ENCODE measurements around the gene MRPS27.

MRPS27 gene

GRCh38 chr5:72210888-72211678 lies 109.0 kb downstream of the MRPS27 start:
- no peak overlapping the region for H3K4me3 ChIP-seq (replicated peaks; ENCODE audit: insufficient read depth, low read length)
- DNase-seq (ENCODE audit: low read depth in 1 of 2, low spot score in 1 of 2): no peak
- H3K27ac ChIP-seq (replicated peaks): no peak overlapping the region
- TF ChIP-seq SPI1 (IDR thresholded peaks at IDR 0.05; ENCODE audit: borderline replicate concordance, low read depth): no peak
- H3K27me3 ChIP-seq (ENCODE audit: insufficient read depth, poor library complexity, severe bottlenecking): no peaks in the 10 kb centered on the region

DNA sequence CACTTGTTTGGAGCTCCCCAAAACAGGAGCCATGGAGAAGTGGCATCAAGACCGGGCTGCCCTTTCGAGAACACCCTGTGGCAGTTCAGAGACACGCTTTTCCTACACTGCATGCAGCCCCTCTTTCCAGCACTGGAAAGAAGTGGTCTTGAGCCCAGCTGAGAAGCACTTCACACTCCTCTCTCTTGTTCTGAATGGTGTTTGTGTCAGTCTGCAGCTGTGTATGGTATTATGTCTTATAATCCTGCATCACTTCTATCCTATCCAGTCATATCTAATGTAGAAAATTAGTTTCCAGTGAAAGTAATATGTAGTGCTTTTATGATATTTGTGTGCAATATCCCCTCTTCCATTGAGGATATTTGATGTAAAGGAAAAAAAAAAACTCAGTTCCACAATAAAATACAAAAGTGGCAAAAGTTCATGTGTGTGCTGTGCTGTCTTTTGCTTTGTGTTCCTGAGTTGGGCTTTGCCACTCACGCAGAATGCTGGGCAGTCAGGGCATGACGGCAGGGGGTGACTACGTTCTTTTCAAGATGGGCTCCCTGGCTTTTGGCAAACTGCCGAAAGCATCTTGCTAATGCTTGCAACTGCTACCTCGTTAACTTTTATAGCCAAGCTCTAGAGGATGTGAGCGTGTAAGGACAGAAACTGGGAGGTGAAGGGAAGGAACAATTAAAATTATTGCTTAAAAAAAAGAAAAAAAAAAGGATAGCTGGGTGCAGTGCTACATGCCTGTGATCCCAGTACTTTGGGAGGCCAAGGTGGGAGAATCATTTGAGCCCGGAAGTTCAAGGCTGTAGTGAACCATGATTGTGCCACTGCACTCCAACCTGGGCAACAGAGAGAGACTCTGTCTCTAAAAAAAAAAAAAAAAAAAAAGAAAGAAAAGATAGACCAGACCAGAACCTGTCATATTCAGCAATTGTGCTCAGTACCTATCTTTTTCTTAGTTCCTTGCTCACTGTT lies 110.6 kb downstream of the MRPS27 start:
- no peak overlapping the region for H3K27ac ChIP-seq (replicated peaks)

DNA sequence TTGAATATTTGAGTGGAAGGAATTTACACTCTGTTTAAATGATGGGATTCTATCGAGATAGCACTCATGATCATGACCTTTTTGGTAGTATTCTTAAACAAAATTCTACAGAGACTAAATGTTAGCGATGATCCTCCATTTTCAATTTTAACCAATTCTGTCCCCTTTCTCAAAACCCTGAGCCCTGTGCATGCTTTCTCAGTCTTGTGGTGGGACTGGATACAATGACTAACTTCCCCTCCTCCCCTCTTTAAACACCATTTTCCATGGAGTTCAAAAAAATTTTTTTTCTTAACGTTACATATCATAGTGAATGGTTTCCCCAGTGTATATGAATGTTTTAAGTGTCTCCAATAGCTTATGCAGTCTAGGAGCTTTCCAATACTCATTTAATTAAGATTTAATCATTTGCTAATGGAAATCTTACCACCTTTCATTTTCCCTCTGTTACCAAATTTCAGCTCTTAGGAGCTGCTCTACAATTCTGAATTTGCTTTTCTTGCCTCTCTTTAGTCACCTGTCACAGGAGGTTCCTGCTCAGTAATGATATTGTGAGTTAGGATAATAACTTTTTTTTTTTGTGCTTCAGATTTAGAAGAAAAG lies 111.6 kb downstream of the MRPS27 start:
- TF ChIP-seq REST (IDR thresholded peaks at IDR 0.05; ENCODE audit: insufficient replicate concordance, low read depth) (no peak), GABPA (IDR thresholded peaks at IDR 0.05; ENCODE audit: low read depth) (no peak), SPI1 (IDR thresholded peaks at IDR 0.05; ENCODE audit: borderline replicate concordance, low read depth) (no peak), POLR2AphosphoS5 (IDR thresholded peaks at IDR 0.05; ENCODE audit: low read depth) (no peak)
- TF ChIP-seq, protein P1, sequence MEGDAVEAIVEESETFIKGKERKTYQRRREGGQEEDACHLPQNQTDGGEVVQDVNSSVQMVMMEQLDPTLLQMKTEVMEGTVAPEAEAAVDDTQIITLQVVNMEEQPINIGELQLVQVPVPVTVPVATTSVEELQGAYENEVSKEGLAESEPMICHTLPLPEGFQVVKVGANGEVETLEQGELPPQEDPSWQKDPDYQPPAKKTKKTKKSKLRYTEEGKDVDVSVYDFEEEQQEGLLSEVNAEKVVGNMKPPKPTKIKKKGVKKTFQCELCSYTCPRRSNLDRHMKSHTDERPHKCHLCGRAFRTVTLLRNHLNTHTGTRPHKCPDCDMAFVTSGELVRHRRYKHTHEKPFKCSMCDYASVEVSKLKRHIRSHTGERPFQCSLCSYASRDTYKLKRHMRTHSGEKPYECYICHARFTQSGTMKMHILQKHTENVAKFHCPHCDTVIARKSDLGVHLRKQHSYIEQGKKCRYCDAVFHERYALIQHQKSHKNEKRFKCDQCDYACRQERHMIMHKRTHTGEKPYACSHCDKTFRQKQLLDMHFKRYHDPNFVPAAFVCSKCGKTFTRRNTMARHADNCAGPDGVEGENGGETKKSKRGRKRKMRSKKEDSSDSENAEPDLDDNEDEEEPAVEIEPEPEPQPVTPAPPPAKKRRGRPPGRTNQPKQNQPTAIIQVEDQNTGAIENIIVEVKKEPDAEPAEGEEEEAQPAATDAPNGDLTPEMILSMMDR (IDR thresholded peaks at IDR 0.05; ENCODE audit: insufficient read depth, low read length): no peak
- Histone ChIP-seq H3K27me3 (ENCODE audit: insufficient read depth, poor library complexity, severe bottlenecking) (no peaks in the 10 kb centered on the region), H3K4me3 (replicated peaks; ENCODE audit: insufficient read depth, low read length) (no peak overlapping the region), H3K27ac (replicated peaks) (no peak overlapping the region)
- no peak for DNase-seq (ENCODE audit: low read depth in 1 of 2, low spot score in 1 of 2)

More for the DNA sequence above, 110.6 kb downstream of the MRPS27 start:
- no peak for DNase-seq (ENCODE audit: low read depth in 1 of 2, low spot score in 1 of 2)
- TF ChIP-seq POLR2AphosphoS5 (IDR thresholded peaks at IDR 0.05; ENCODE audit: low read depth): no peak
- TF ChIP-seq, protein P1 (IDR thresholded peaks at IDR 0.05; ENCODE audit: insufficient read depth, low read length): no peak
- TF ChIP-seq GABPA (IDR thresholded peaks at IDR 0.05; ENCODE audit: low read depth): no peak
- TF ChIP-seq REST (IDR thresholded peaks at IDR 0.05; ENCODE audit: insufficient replicate concordance, low read depth): no peak
- TF ChIP-seq SPI1 (IDR thresholded peaks at IDR 0.05; ENCODE audit: borderline replicate concordance, low read depth): no peak
- Histone ChIP-seq H3K27me3 (ENCODE audit: insufficient read depth, poor library complexity, severe bottlenecking) (no peaks in the 10 kb centered on the region), H3K4me3 (replicated peaks; ENCODE audit: insufficient read depth, low read length) (no peak overlapping the region)

DNA sequence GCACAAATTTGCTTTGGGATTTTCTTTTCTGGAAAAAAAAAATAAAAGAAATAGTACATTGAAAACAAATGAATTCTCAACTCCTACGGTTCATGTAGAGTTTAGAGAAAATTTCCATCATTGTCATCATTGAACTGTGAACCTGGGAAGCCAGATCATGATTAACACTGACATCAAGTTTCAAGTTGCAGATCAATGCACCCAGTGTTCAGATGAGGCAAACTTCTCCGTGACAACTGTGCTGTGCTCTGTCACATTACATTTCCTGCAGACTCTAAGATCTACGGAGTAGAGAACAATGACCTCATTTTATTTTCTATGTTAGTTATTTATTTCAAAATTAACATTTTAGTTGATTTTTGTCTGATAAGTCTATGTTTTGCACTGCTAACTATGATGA lies 113.0 kb downstream of the MRPS27 start:
- H3K27ac ChIP-seq (replicated peaks): no peak overlapping the region
- DNase-seq (ENCODE audit: low read depth in 1 of 2, low spot score in 1 of 2): no peak
- TF ChIP-seq REST (IDR thresholded peaks at IDR 0.05; ENCODE audit: insufficient replicate concordance, low read depth) (no peak), SPI1 (IDR thresholded peaks at IDR 0.05; ENCODE audit: borderline replicate concordance, low read depth) (no peak), GABPA (IDR thresholded peaks at IDR 0.05; ENCODE audit: low read depth) (no peak)
- TF ChIP-seq, protein P1 (IDR thresholded peaks at IDR 0.05; ENCODE audit: insufficient read depth, low read length): no peak
- no peak overlapping the region for H3K4me3 ChIP-seq (replicated peaks; ENCODE audit: insufficient read depth, low read length)
- no peaks in the 10 kb centered on the region for H3K27me3 ChIP-seq (ENCODE audit: insufficient read depth, poor library complexity, severe bottlenecking)
